H9 (cell line): Measurements from ENCODE around the gene TCTA. TPM values are rescaled to one million over a fixed set of nuclear protein-coding genes. Genes with fewer than 3 reads are reported as not detected.

Source experiments
- DNase-seq: peaks from one replicate; pipeline ENCODE4 v3.0.0-alpha.2; 2017
- H2AFZ ChIP-seq: one replicate; pipeline ENCODE4 v1.6.1; 2013; ENCODE audit warnings: mild to moderate bottlenecking, low read length, control low read depth, moderate library complexity
- H2AK5ac ChIP-seq: 2 replicates; pipeline ENCODE4 v1.6.1; 2013; ENCODE audit warnings: low read length, control low read depth, mixed read lengths; ENCODE audit not compliant: insufficient read length
- H2BK120ac ChIP-seq: one replicate; pipeline ENCODE4 v1.6.1; 2013; ENCODE audit warnings: low read depth, mild to moderate bottlenecking, low read length, control low read depth, inconsistent platforms; ENCODE audit not compliant: poor library complexity, severe bottlenecking
- H2BK12ac ChIP-seq: 2 replicates; pipeline ENCODE4 v1.6.1; 2013; ENCODE audit warnings: low read length, control low read depth, mixed read lengths, low read depth; ENCODE audit not compliant: insufficient read length
- H2BK15ac ChIP-seq: 2 replicates; pipeline ENCODE4 v1.6.1; 2013; ENCODE audit warnings: low read depth, low read length, control low read depth
- H2BK20ac ChIP-seq: one replicate; pipeline ENCODE4 v1.6.1; 2013; ENCODE audit warnings: low read depth, mild to moderate bottlenecking, low read length, control low read depth, inconsistent platforms; ENCODE audit not compliant: poor library complexity, severe bottlenecking
- H2BK5ac ChIP-seq: 2 replicates; pipeline ENCODE4 v1.6.1; 2013; ENCODE audit warnings: low read length, control low read depth, mixed read lengths; ENCODE audit not compliant: insufficient read length
- H3K14ac ChIP-seq: 2 replicates; pipeline ENCODE4 v1.6.1; 2013; ENCODE audit warnings: low read length, control low read depth; ENCODE audit not compliant: insufficient read depth
- H3K18ac ChIP-seq: 2 replicates; pipeline ENCODE4 v1.6.1; 2013; ENCODE audit warnings: low read depth, mild to moderate bottlenecking, mixed read lengths, low read length, control low read depth; ENCODE audit not compliant: insufficient read length
- H3K23ac ChIP-seq: 2 replicates; pipeline ENCODE4 v1.6.1; 2013; ENCODE audit warnings: low read length, control low read depth, mixed read lengths, low read depth; ENCODE audit not compliant: insufficient read length
- H3K23me2 ChIP-seq: 2 replicates; pipeline ENCODE4 v1.6.1; 2013; ENCODE audit warnings: low read depth, mild to moderate bottlenecking, mixed read lengths, low read length, control low read depth; ENCODE audit not compliant: insufficient read length, poor library complexity, severe bottlenecking
- H3K27ac ChIP-seq: 2 replicates; pipeline ENCODE4 v1.5.1; 2013; ENCODE audit warnings: low read length, control low read depth, mixed read lengths, low read depth; ENCODE audit not compliant: insufficient read length
- H3K27me3 ChIP-seq: 2 replicates; pipeline ENCODE4 v1.6.1; 2013; ENCODE audit warnings: low read length, control low read depth, inconsistent platforms; ENCODE audit not compliant: insufficient read depth
- H3K4ac ChIP-seq: 2 replicates; pipeline ENCODE4 v1.6.1; 2013; ENCODE audit warnings: low read depth, mild to moderate bottlenecking, control low read depth, inconsistent platforms, low read length, moderate library complexity
- H3K4me1 ChIP-seq: 2 replicates; pipeline ENCODE4 v1.6.1; 2013; ENCODE audit warnings: low read length, control low read depth, inconsistent platforms; ENCODE audit not compliant: insufficient read depth
- H3K4me2 ChIP-seq: 2 replicates; pipeline ENCODE4 v1.6.1; 2013; ENCODE audit warnings: low read length, control low read depth, mixed read lengths; ENCODE audit not compliant: insufficient read length, insufficient read depth
- H3K56ac ChIP-seq: 2 replicates; pipeline ENCODE4 v1.6.1; 2013; ENCODE audit warnings: low read depth, mild to moderate bottlenecking, mixed read lengths, low read length, control low read depth; ENCODE audit not compliant: insufficient read length
- H3K79me1 ChIP-seq: 2 replicates; pipeline ENCODE4 v1.6.1; 2013; ENCODE audit warnings: low read depth, mild to moderate bottlenecking, moderate library complexity, low read length, control low read depth, inconsistent platforms; ENCODE audit not compliant: insufficient read depth, poor library complexity, severe bottlenecking
- H3K79me2 ChIP-seq: 2 replicates; pipeline ENCODE4 v1.6.1; 2013; ENCODE audit warnings: low read length, control low read depth, inconsistent platforms; ENCODE audit not compliant: insufficient read depth
- H3K9ac ChIP-seq: 2 replicates; pipeline ENCODE4 v1.6.1; 2013; ENCODE audit warnings: low read length, control low read depth, mixed read lengths; ENCODE audit not compliant: insufficient read length; ENCODE audit errors: extremely low read depth
- H3K9me3 ChIP-seq: one replicate; pipeline ENCODE4 v1.6.1; 2013; ENCODE audit warnings: low read depth, low read length, inconsistent platforms; ENCODE audit not compliant: control insufficient read depth
- H3T11ph ChIP-seq: one replicate; pipeline ENCODE4 v1.6.1; 2013; ENCODE audit warnings: mild to moderate bottlenecking, low read length, control low read depth, inconsistent platforms
- H4K20me1 ChIP-seq: one replicate; pipeline ENCODE4 v1.6.1; 2013; ENCODE audit not compliant: control insufficient read depth, insufficient read length, insufficient read depth
- H4K5ac ChIP-seq: 2 replicates; pipeline ENCODE4 v1.6.1; 2013; ENCODE audit warnings: low read depth, mild to moderate bottlenecking, mixed read lengths, low read length, control low read depth; ENCODE audit not compliant: insufficient read length
- H4K8ac ChIP-seq: replicated peaks from 2 replicates; pipeline ENCODE4 v1.6.1; 2013; ENCODE audit warnings: low read length, control low read depth, mixed read lengths, low read depth; ENCODE audit not compliant: insufficient read length
- H4K91ac ChIP-seq: 2 replicates; pipeline ENCODE4 v1.6.1; 2013; ENCODE audit warnings: low read depth, mild to moderate bottlenecking, moderate library complexity, mixed read lengths, low read length, control low read depth; ENCODE audit not compliant: insufficient read length
- H3K27ac Mint-ChIP-seq, 3 experiments: 2 replicates in 2 of 3; 3 replicates in 1 of 3; pipeline ENCODE4 v1.8.0; 2020 to 2021; ENCODE audit warnings: mixed read lengths in 3 of 3, mild to moderate bottlenecking in 1 of 3, moderate library complexity in 1 of 3
- H3K27me3 Mint-ChIP-seq: 2 replicates; pipeline ENCODE4 v1.8.0; 2021; ENCODE audit warnings: low read depth, mild to moderate bottlenecking, moderate library complexity, mixed read lengths
- H3K36me3 Mint-ChIP-seq, 3 experiments: 2 replicates in 2 of 3; 3 replicates in 1 of 3; pipeline ENCODE4 v1.8.0; 2020 to 2021; ENCODE audit warnings: low read depth in 3 of 3, mixed read lengths in 3 of 3; ENCODE audit not compliant: insufficient read depth in 1 of 3
- H3K4me1 Mint-ChIP-seq, 2 experiments: 2 replicates each; pipeline ENCODE4 v1.8.0; 2020; ENCODE audit warnings: mixed read lengths in 2 of 2
- H3K4me3 Mint-ChIP-seq, 2 experiments: 2 replicates in 1 of 2; 3 replicates in 1 of 2; pipeline ENCODE4 v1.8.0; 2020 to 2021; ENCODE audit warnings: mild to moderate bottlenecking in 2 of 2, mixed read lengths in 2 of 2, moderate library complexity in 1 of 2
- H3K9me3 Mint-ChIP-seq, 2 experiments: 2 replicates in 1 of 2; 3 replicates in 1 of 2; pipeline ENCODE4 v1.8.0; 2020; ENCODE audit warnings: mild to moderate bottlenecking in 2 of 2, mixed read lengths in 2 of 2, moderate library complexity in 1 of 2
- WGBS: extraction: QIAGEN DNeasy Blood & Tissue Kit; methylation state at CpG from one replicate; pipeline ENCODE4 v1.1.7; 2013; ENCODE audit warnings: missing lambda C conversion rate, low lambda C conversion rate, mixed read lengths; ENCODE audit not compliant: insufficient read length; ENCODE audit errors: extremely low coverage; 5-methylcytosine and 5-hydroxymethylcytosine counted together
- total RNA-seq: library from RNA; stranded (reverse); gene quantifications from 2 replicates; pipeline ENCODE4 v1.2.1, GENCODE V29; 2021
- TF ChIP-seq, protein P1 (sequence below): fragments of 200-600 bp; sonication (generic); conservative IDR thresholded peaks from 3 replicates; pipeline ENCODE4 v1.8.0; 2021; ENCODE audit warnings: antibody characterized with exemption, mild to moderate bottlenecking

Gene TCTA
- total RNA-seq, 1 experiment from 2014 or later: 11.2 TPM

DNA sequence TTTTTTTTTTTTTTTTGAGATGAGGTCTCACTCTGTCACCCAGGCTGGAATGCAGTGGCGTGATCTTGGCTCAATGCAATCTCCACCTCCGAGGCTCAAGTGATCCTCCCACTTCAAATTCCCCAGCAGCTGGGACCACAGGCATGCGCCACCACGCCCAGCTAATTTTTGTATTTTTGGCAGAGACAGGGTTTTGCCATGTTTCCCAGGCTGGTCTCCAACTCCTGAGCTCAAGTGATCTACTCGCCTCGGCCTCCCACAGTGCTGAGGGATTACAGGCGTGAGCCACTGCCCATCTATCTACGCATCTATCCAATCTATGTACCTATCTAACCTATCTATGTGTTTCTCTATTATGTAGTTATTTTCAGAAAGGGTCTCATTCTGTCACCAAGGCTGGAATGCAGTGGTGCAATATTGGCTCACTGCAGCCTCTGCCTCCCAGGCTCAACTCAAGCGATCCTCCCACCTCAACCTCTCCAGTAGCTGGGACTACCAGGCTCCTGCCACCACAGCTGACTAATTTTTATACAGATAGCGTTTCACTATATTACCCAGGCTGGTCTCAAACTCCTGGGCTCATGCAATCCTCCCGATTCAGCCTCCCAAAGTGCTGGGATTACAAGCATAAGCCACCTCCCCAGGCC is 33.9 kb upstream of the TCTA start:
- TF ChIP-seq, protein P1, sequence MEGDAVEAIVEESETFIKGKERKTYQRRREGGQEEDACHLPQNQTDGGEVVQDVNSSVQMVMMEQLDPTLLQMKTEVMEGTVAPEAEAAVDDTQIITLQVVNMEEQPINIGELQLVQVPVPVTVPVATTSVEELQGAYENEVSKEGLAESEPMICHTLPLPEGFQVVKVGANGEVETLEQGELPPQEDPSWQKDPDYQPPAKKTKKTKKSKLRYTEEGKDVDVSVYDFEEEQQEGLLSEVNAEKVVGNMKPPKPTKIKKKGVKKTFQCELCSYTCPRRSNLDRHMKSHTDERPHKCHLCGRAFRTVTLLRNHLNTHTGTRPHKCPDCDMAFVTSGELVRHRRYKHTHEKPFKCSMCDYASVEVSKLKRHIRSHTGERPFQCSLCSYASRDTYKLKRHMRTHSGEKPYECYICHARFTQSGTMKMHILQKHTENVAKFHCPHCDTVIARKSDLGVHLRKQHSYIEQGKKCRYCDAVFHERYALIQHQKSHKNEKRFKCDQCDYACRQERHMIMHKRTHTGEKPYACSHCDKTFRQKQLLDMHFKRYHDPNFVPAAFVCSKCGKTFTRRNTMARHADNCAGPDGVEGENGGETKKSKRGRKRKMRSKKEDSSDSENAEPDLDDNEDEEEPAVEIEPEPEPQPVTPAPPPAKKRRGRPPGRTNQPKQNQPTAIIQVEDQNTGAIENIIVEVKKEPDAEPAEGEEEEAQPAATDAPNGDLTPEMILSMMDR: no peak
- Mint-ChIP-seq H3K36me3 (peaks cover 16 to 24% (median 23%) of the 10 kb centered on the region in 3 experiments), H3K27ac (peak overlapping the region in 2 of 3 experiments; percentile 15 to 77; a peak in 2 of 7 replicates), H3K27me3 (no peaks in the 10 kb centered on the region), H3K4me3 (no peak overlapping the region), H3K4me1 (peaks cover 8 to 9% of the 10 kb centered on the region in 2 experiments; a peak in 3 of 4 replicates), H3K9me3 (no peaks in the 10 kb centered on the region)
- H2BK15ac ChIP-seq: no peak overlapping the region
- H3K14ac ChIP-seq: no peak overlapping the region
- H3K9me3 ChIP-seq: no peaks in the 10 kb centered on the region
- no peak overlapping the region for H2BK5ac ChIP-seq
- no peak overlapping the region for H3T11ph ChIP-seq
- H3K23ac ChIP-seq: no peak overlapping the region
- H4K20me1 ChIP-seq: no peaks in the 10 kb centered on the region
- no peak overlapping the region for H3K9ac ChIP-seq
- H3K27me3 ChIP-seq: no peaks in the 10 kb centered on the region; the same call in 1 of the 2 replicates
- H2BK120ac ChIP-seq: no peak overlapping the region
- no peaks in the 10 kb centered on the region for H3K4me1 ChIP-seq
- H4K5ac ChIP-seq: no peak overlapping the region
- H3K56ac ChIP-seq: no peak overlapping the region
- no peak overlapping the region for H3K4me2 ChIP-seq
- peaks cover 25% of the 10 kb centered on the region; the same call in 1 of the 2 replicates for H3K79me2 ChIP-seq
- no peak for DNase-seq
- H2BK12ac ChIP-seq: no peak overlapping the region
- WGBS: no CpG with 5 or more reads among the region's 11 CpGs
- H2BK20ac ChIP-seq: no peak overlapping the region
- peaks cover 21% of the 10 kb centered on the region for H3K79me1 ChIP-seq
- H3K23me2 ChIP-seq: no peaks in the 10 kb centered on the region
- no peak overlapping the region for H4K8ac ChIP-seq
- no peak overlapping the region for H3K18ac ChIP-seq
- H4K91ac ChIP-seq: no peak overlapping the region
- no peak overlapping the region for H3K4ac ChIP-seq
- no peak overlapping the region for H2AFZ ChIP-seq
- no peak overlapping the region for H2AK5ac ChIP-seq
- no peak overlapping the region for H3K27ac ChIP-seq
